ENCODE results near the gene TNFAIP2. TPM values are rescaled to one million over a fixed set of nuclear protein-coding genes. Genes with fewer than 3 reads are reported as not detected.
A peak's percentile ranks its signal among the peaks of the same experiment; 100 is the strongest.

The TNFAIP2 gene
- total and polyA plus RNA-seq, 8 donors = 30.7 to 279 (median 73.0) TPM

GRCh38 chr14:103179094-103179493 lies 55.8 kb downstream of the TNFAIP2 start:
- TF ChIP-seq, protein P1, sequence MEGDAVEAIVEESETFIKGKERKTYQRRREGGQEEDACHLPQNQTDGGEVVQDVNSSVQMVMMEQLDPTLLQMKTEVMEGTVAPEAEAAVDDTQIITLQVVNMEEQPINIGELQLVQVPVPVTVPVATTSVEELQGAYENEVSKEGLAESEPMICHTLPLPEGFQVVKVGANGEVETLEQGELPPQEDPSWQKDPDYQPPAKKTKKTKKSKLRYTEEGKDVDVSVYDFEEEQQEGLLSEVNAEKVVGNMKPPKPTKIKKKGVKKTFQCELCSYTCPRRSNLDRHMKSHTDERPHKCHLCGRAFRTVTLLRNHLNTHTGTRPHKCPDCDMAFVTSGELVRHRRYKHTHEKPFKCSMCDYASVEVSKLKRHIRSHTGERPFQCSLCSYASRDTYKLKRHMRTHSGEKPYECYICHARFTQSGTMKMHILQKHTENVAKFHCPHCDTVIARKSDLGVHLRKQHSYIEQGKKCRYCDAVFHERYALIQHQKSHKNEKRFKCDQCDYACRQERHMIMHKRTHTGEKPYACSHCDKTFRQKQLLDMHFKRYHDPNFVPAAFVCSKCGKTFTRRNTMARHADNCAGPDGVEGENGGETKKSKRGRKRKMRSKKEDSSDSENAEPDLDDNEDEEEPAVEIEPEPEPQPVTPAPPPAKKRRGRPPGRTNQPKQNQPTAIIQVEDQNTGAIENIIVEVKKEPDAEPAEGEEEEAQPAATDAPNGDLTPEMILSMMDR (IDR thresholded peaks at IDR 0.05) = no peak
- no peak for TF ChIP-seq EP300 (IDR thresholded peaks at IDR 0.05)
- no peak for TF ChIP-seq POLR2A (IDR thresholded peaks at IDR 0.05)
- no peak for TF ChIP-seq POLR2AphosphoS5 (IDR thresholded peaks at IDR 0.05)
- Histone ChIP-seq H3K36me3 (no peaks in the 10 kb centered on the region), H3K4me1 (no peaks in the 10 kb centered on the region), H3K9me3 (peaks cover 0 to 17% (median 15%) of the 10 kb centered on the region in 4 donors), H3K27ac (no peak overlapping the region), H3K27me3 (no peaks in the 10 kb centered on the region), H3K4me3 (no peak overlapping the region)
- 61 to 75% (median 66%) methylated on average over 5 of the region's 5 CpGs for WGBS, 5 donors
- DNase-seq = no peak
- intact Hi-C loops (cut with DNase I; ENCODE audit: low total_unique reads) = no loop called here

DNA sequence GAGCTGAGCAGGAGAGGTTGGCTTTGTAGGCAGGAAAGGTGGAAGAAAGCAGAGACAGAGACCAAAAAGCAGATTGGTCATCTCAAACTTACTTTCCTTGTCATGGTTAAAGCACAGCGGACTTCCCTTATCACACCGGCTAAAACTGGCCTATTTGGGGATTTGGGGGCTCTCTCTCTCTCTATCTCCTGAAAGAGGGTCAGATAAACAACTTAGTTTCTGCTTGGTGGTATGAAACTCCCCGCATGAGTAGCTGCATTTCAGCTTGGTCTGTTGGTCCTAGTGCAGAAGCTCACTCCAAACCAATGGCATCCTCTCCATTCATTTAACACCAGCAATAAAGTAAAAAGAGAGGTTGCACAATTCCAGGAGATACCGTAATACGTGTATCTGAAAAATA lies 57.1 kb downstream of the TNFAIP2 start:
- Histone ChIP-seq H3K36me3 (no peaks in the 10 kb centered on the region), H3K9me3 (peaks cover 0 to 6% (median 4%) of the 10 kb centered on the region in 4 donors), H3K27ac (no peak overlapping the region), H3K4me3 (no peak overlapping the region), H3K27me3 (no peaks in the 10 kb centered on the region), H3K4me1 (peaks cover 0 to 4% (median 0%) of the 10 kb centered on the region in 4 donors)
- DNase-seq = no peak
- WGBS, 5 donors = 91 to 96% (median 93%) methylated on average over 5 of the region's 5 CpGs
- TF ChIP-seq, protein P1 (IDR thresholded peaks at IDR 0.05) = no peak
- TF ChIP-seq EP300 (IDR thresholded peaks at IDR 0.05) (no peak), POLR2AphosphoS5 (IDR thresholded peaks at IDR 0.05) (no peak), POLR2A (IDR thresholded peaks at IDR 0.05) (no peak)
- intact Hi-C loops (cut with DNase I; ENCODE audit: low total_unique reads) = loop anchor here (10.0 kb wide), 1 partner anchor 104 kb away; no protein-coding TSS in a partner anchor

DNA sequence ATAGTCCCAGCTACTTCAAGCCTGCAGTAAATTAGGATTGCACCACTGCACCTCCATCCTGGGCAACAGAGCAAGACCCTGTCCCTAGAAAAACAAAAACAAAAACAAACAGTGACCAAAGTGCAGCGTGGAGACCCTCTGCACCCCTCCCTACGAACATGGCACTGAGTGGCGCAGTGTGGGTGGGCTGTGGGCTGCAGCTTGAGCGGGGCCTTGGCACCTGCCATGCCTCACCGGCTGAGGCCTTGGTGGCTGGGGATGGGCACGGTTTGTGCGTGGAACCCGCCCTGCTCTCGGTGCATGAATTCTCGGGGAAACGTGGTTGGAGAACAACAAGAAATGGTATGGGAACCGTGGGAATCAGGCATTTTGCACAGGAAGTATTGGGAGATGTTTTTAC lies 60.8 kb downstream of the TNFAIP2 start:
- Histone ChIP-seq H3K27me3 (peaks cover 0 to 30% (median 8%) of the 10 kb centered on the region in 3 donors), H3K9me3 (no peaks in the 10 kb centered on the region), H3K36me3 (no peaks in the 10 kb centered on the region), H3K4me3 (no peak overlapping the region), H3K27ac (no peak overlapping the region), H3K4me1 (peaks cover 5 to 28% (median 16%) of the 10 kb centered on the region in 4 donors)
- intact Hi-C loops (cut with DNase I; ENCODE audit: low total_unique reads) = loop anchor here (10.0 kb wide), 1 partner anchor 101 kb away; no protein-coding TSS in a partner anchor
- 85 to 88% (median 86%) methylated on average over 12 of the region's 12 CpGs for WGBS, 5 donors
- DNase-seq = no peak
- TF ChIP-seq EP300 (IDR thresholded peaks at IDR 0.05) (no peak), POLR2A (IDR thresholded peaks at IDR 0.05) (no peak), POLR2AphosphoS5 (IDR thresholded peaks at IDR 0.05) (no peak)
- TF ChIP-seq, protein P1 (IDR thresholded peaks at IDR 0.05) = no peak

DNA sequence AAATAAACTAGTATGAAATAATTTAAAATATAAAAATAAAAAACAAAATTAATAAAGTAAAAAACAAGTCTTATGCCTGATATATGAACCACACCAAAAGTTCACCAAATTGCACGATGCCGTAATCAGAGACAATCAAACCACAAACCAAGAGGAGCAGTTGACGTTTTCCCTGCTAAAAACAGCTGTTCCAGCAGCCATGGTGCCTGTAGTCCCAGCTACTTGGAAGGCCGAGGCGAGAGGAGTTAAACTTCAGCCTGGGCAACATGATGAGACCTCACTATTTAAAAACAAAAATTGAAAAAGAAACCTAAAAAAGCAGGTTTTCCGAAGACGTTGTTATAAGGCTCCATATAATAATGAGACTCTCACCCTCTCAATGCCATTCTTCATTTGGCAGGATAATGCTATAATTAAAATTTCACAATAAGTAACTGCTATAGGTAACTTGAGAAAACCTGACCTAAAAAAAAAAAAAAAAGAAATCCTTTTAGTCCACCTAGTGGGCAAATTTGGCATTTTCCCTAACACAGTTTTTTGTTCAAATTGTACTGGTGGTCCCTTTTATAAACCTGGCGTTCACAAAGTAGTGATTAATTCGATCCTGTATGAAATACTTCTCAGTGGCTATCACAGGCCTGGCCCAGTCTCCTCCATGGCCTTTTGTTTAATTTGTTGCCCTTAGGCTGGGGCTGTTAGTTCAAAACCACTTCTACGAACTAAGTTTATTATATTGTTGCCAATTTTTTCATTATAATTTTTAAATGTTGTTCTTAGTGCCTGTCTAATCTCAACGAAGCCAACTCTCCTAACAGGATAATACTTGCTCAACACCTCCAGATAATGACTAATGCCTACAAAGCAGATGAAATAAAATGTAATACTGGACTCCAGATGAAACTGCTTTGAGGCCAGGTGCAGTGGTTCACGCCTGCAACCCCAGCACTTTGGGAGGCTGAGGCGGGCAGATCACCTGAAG lies 62.1 kb downstream of the TNFAIP2 start:
- peak in 1 of 2 donors; percentile 65 for DNase-seq
- WGBS, 5 donors = 42 to 47% (median 45%) methylated on average over 13 of the region's 13 CpGs
- peak overlapping the region in 2 of 5 donors; percentile 8 to 19 for H3K27ac ChIP-seq
- TF ChIP-seq POLR2A (IDR thresholded peaks at IDR 0.05) (no peak), POLR2AphosphoS5 (IDR thresholded peaks at IDR 0.05) (no peak), EP300 (IDR thresholded peaks at IDR 0.05) (no peak)
- TF ChIP-seq, protein P1 (IDR thresholded peaks at IDR 0.05) = peak in 5 of 7 experiments; percentile 40 to 79 (median 63)
- intact Hi-C loops (cut with DNase I; ENCODE audit: low total_unique reads) = loop anchor here (10.0 kb wide), 1 partner anchor 99 kb away; no protein-coding TSS in a partner anchor
- no peaks in the 10 kb centered on the region for H3K36me3 ChIP-seq
- H3K4me3 ChIP-seq = no peak overlapping the region
- peaks cover 0 to 42% (median 11%) of the 10 kb centered on the region in 3 donors for H3K27me3 ChIP-seq
- no peaks in the 10 kb centered on the region for H3K9me3 ChIP-seq
- H3K4me1 ChIP-seq = peaks cover 10 to 34% (median 21%) of the 10 kb centered on the region in 4 donors
